GM12878 (cell line): Measurements from ENCODE around the gene FERMT3.

Experiments
- FOXM1 ChIP-seq: IDR thresholded peaks from 2 replicates; pipeline ENCODE4 v1.6.1; 2012; ENCODE audit warnings: low read depth, mild to moderate bottlenecking, inconsistent platforms, low read length, moderate library complexity
- POLR2A ChIP-seq: IDR thresholded peaks from 2 replicates; pipeline ENCODE4 v1.6.1; 2011; ENCODE audit warnings: low read depth, mild to moderate bottlenecking, low read length
- POLR2AphosphoS5 ChIP-seq: IDR thresholded peaks from 2 replicates; pipeline ENCODE4 v1.6.1; 2011; ENCODE audit warnings: mild to moderate bottlenecking, low read length, inconsistent platforms
- TF ChIP-seq, protein P1 (sequence below): fragments of 450-650 bp; IDR thresholded peaks from 2 replicates; pipeline ENCODE4 v1.6.1; 2016; ENCODE audit warnings: mild to moderate bottlenecking

DNA sequence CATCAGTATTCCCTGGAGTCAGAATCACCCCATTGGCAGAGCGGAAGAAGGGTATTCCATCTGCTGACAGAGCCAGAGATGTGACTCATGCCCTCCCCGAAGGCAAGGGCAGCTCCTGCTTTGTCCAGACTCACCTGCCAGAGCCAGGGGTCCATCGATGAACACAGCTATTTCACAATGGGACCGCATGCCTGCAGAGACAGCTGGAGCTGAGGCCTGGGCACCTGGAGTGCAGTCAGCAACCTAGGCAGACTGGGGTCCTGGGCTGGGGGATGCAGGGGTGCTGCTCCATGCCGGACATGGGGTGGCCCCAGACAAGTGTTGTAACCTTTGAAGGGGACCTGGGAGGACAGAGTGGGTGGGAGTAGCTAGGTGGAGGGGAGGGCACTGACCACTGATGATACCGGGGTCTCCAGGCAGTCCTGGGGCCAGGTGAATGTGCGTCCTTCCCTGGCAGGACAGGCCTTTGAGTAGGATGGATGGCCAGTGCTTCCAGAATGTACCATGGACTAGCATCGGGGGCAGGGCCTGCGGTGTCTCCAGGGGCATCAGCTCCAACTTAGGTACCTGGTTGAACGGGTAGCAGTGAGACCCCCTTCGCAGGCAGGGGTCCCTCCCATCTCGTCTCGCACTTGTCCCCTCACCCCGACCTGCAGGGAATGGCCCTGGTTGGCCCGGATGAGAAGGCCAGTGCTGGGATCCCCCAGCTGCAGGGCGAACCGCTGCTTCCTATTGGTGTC lies 17.8 kb downstream of the FERMT3 start:
- TF ChIP-seq, protein P1, sequence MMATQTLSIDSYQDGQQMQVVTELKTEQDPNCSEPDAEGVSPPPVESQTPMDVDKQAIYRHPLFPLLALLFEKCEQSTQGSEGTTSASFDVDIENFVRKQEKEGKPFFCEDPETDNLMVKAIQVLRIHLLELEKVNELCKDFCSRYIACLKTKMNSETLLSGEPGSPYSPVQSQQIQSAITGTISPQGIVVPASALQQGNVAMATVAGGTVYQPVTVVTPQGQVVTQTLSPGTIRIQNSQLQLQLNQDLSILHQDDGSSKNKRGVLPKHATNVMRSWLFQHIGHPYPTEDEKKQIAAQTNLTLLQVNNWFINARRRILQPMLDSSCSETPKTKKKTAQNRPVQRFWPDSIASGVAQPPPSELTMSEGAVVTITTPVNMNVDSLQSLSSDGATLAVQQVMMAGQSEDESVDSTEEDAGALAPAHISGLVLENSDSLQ = no peak
- no peak for TF ChIP-seq FOXM1
- peak; percentile 75 for TF ChIP-seq POLR2A
- peak; percentile 70; the same call in 1 of the 2 replicates for TF ChIP-seq POLR2AphosphoS5
